Astrocyte (in vitro differentiated cells and primary cell): Measurements from ENCODE around the gene HPN.

Source experiments
- CTCF ChIP-seq: IDR thresholded peaks from 2 replicates; pipeline ENCODE4 v1.5.1; 2011; ENCODE audit warnings: low read depth, mild to moderate bottlenecking, inconsistent platforms, low read length, moderate library complexity; ENCODE audit not compliant: insufficient read depth
- EZH2 ChIP-seq: IDR thresholded peaks from 2 replicates; pipeline ENCODE4 v1.6.1; 2012; ENCODE audit warnings: mild to moderate bottlenecking, low read length, inconsistent platforms; ENCODE audit not compliant: insufficient read depth

GRCh38 chr19:35105411-35106290 is 64.1 kb downstream of the HPN start:
- TF ChIP-seq CTCF (no peak), EZH2 (no peak)
